Keratinocyte (primary cell): ENCODE results near the gene DPP10. TPM values are rescaled to one million over a fixed set of nuclear protein-coding genes. Genes with fewer than 3 reads are reported as not detected.

ENCODE experiments used
- DNase-seq: peaks from one replicate; pipeline ENCODE4 v3.0.0-alpha.2; 2011; ENCODE audit warnings: low read depth, missing footprints, low spot score
- FAIRE-seq: peaks from 2 replicates; lab custom pipeline; 2011; peaks lifted over from hg19 to GRCh38; lab: Jason Lieb, UNC
- H2AFZ ChIP-seq: 2 replicates; pipeline ENCODE4 v1.6.0; 2012; ENCODE audit warnings: low read length, control low read depth, inconsistent platforms; ENCODE audit not compliant: control insufficient read depth
- H3K27ac ChIP-seq: 2 replicates; pipeline ENCODE4 v1.5.1; 2011; ENCODE audit warnings: low read length; ENCODE audit not compliant: control insufficient read depth, insufficient read depth
- H3K27me3 ChIP-seq: 3 replicates; pipeline ENCODE4 v1.6.0; 2011; ENCODE audit warnings: low read length; ENCODE audit not compliant: control insufficient read depth, insufficient read depth; ENCODE audit errors: extremely low read depth
- H3K36me3 ChIP-seq, 2 experiments: 2 replicates in 1 of 2; 3 replicates in 1 of 2; pipeline ENCODE4 v1.5.1; 2011; ENCODE audit warnings: low read length in 2 of 2, mild to moderate bottlenecking in 1 of 2; ENCODE audit not compliant: control insufficient read depth in 2 of 2, insufficient read depth in 2 of 2; ENCODE audit errors: extremely low read depth in 1 of 2
- H3K4me1 ChIP-seq: 3 replicates; pipeline ENCODE4 v1.5.1; 2011; ENCODE audit warnings: low read length; ENCODE audit not compliant: control insufficient read depth, insufficient read depth; ENCODE audit errors: extremely low read depth
- H3K4me2 ChIP-seq: 3 replicates; pipeline ENCODE4 v1.6.0; 2011; ENCODE audit warnings: low read depth, low read length; ENCODE audit not compliant: control insufficient read depth, insufficient read depth; ENCODE audit errors: extremely low read depth
- H3K4me3 ChIP-seq, 3 experiments: fragments of 200-600 bp in 1 of 3; sonication (generic) in 1 of 3; 2 replicates in 2 of 3; 3 replicates in 1 of 3; pipeline ENCODE4 v1.5.1; 2011 to 2016; ENCODE audit warnings: low read length in 3 of 3, mild to moderate bottlenecking in 3 of 3, control low read depth in 2 of 3, inconsistent platforms in 1 of 3, low read depth in 1 of 3, mixed read lengths in 1 of 3, mixed run types in 1 of 3, moderate library complexity in 1 of 3; ENCODE audit not compliant: control insufficient read depth in 2 of 3, insufficient read depth in 2 of 3; ENCODE audit errors: extremely low read depth in 1 of 3
- H3K79me2 ChIP-seq: 2 replicates; pipeline ENCODE4 v1.6.0; 2012; ENCODE audit warnings: low read length; ENCODE audit not compliant: control insufficient read depth, insufficient read depth
- H3K9ac ChIP-seq: 3 replicates; pipeline ENCODE4 v1.6.0; 2011; ENCODE audit warnings: low read length; ENCODE audit not compliant: control insufficient read depth, insufficient read depth; ENCODE audit errors: extremely low read depth
- H3K9me1 ChIP-seq: 3 replicates; pipeline ENCODE4 v1.6.0; 2011; ENCODE audit warnings: low read length; ENCODE audit not compliant: control insufficient read depth, insufficient read depth; ENCODE audit errors: extremely low read depth
- H3K9me3 ChIP-seq: 2 replicates; pipeline ENCODE4 v1.5.1; 2012; ENCODE audit warnings: low read depth, low read length; ENCODE audit not compliant: control insufficient read depth
- H4K20me1 ChIP-seq: 3 replicates; pipeline ENCODE4 v1.6.0; 2011; ENCODE audit warnings: low read length; ENCODE audit not compliant: control insufficient read depth, insufficient read depth; ENCODE audit errors: extremely low read depth
- EZH2 ChIP-seq: IDR thresholded peaks from one replicate; pipeline ENCODE4 v1.6.1; 2012; ENCODE audit warnings: inconsistent platforms, mild to moderate bottlenecking, low read length, moderate library complexity
- dilution Hi-C: fragments of 300-500 bp; cut with MboI; formaldehyde crosslinking; loops from one replicate; pipeline ENCODE4 v1.7.0; 2020; ENCODE audit warnings: low sequenced_read_pairs; ENCODE audit not compliant: extremely low pct_ligation_motif_present
- polyA plus RNA-seq, 5 experiments: library from polyadenylated mRNA; depleted of rRNA in 3 of 5; stranded (reverse) in 3 of 5; stranded (forward) in 1 of 5; unstranded in 1 of 5; fragments of >200 nt; gene quantifications; 1 replicate in 1 of 5; 2 replicates in 3 of 5; 3 replicates in 1 of 5; pipeline versions ENCODE4 v1.2.1 to v1.2.3, GENCODE V29; 2011 to 2012; ENCODE audit warnings: missing spikeins in 2 of 5, low read depth in 1 of 5, low replicate concordance in 1 of 5
- TF ChIP-seq, protein P1 (sequence below), 3 experiments: IDR thresholded peaks in 1 of 3; conservative IDR thresholded peaks in 1 of 3; optimal IDR thresholded peaks in 1 of 3; 2 replicates in 2 of 3; 3 replicates in 1 of 3; pipeline versions ENCODE3 to v1.5.1; 2011; ENCODE audit warnings: low read length in 3 of 3, mild to moderate bottlenecking in 3 of 3, moderate library complexity in 2 of 3, control low read depth in 1 of 3, inconsistent platforms in 1 of 3; ENCODE audit not compliant: insufficient read depth in 2 of 3; ENCODE audit errors: extremely low read depth in 1 of 3

Gene DPP10
- polyA plus RNA-seq, 1 donor (not counting 4 experiments of a cell fraction or from before 2014, with no cell fraction given), result not detected

DNA sequence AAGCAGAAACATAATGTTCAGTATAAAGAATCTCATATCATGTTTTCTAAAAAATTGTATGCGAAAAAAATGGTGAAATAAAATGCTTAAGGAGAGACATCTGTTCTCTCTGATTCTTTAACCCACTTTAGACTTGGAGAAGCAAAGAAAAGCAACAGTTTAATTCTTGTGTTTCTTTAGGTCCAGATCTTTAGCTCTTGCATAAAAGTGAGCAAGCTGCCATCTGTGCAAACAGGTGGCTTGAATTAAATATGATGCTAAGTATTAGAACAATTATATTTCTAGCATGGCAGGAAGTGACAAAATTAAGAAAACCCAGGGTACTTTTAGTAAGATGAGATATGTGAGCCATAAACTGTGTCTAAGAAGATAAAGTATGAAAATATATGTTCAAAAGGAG, 1038.3 kb downstream of the DPP10 start:
- H3K4me2 ChIP-seq, result no peak overlapping the region

DNA sequence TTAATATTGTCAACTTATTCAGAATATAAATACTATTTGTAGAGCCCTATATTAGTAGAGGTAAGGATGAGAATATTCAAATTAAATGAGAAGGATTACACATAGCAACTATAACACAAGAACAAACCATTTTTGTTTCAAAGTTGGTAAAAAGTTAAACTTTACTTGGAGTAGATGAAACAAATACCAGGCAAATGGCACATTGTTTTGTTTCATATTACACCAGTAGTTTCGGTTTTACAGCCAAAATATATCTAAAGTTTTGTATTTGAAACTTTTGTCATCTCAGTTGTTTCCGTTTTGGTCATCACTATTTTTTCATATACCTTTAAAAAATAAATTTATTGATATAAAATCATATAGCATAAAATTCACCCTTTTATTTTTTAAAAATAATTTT, 1039.4 kb downstream of the DPP10 start:
- dilution Hi-C loops, result no loop called here
- H3K4me2 ChIP-seq, result no peak overlapping the region
- H4K20me1 ChIP-seq, result no peaks in the 10 kb centered on the region
- no peak overlapping the region for H3K9ac ChIP-seq
- TF ChIP-seq, protein P1, sequence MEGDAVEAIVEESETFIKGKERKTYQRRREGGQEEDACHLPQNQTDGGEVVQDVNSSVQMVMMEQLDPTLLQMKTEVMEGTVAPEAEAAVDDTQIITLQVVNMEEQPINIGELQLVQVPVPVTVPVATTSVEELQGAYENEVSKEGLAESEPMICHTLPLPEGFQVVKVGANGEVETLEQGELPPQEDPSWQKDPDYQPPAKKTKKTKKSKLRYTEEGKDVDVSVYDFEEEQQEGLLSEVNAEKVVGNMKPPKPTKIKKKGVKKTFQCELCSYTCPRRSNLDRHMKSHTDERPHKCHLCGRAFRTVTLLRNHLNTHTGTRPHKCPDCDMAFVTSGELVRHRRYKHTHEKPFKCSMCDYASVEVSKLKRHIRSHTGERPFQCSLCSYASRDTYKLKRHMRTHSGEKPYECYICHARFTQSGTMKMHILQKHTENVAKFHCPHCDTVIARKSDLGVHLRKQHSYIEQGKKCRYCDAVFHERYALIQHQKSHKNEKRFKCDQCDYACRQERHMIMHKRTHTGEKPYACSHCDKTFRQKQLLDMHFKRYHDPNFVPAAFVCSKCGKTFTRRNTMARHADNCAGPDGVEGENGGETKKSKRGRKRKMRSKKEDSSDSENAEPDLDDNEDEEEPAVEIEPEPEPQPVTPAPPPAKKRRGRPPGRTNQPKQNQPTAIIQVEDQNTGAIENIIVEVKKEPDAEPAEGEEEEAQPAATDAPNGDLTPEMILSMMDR (optimal IDR thresholded peaks at IDR 0.05 in 1 of 3, IDR thresholded peaks at IDR 0.05 in 1 of 3, conservative IDR thresholded peaks at IDR 0.05 in 1 of 3; ENCODE audit: extremely low read depth in 1 of 3, insufficient read depth in 2 of 3, low read length in 3 of 3), result no peak
- no peak for TF ChIP-seq EZH2
- DNase-seq (no peak), FAIRE-seq (no peak)
- no peaks in the 10 kb centered on the region for H3K79me2 ChIP-seq
- no peak overlapping the region for H2AFZ ChIP-seq
- H3K27me3 ChIP-seq, result no peaks in the 10 kb centered on the region
- H3K36me3 ChIP-seq, result no peaks in the 10 kb centered on the region
- H3K9me1 ChIP-seq, result no peaks in the 10 kb centered on the region
- no peak overlapping the region for H3K4me3 ChIP-seq
- no peaks in the 10 kb centered on the region for H3K9me3 ChIP-seq
- H3K27ac ChIP-seq, result no peak overlapping the region
- H3K4me1 ChIP-seq, result no peaks in the 10 kb centered on the region

More for the DNA sequence above, 1038.3 kb downstream of the DPP10 start:
- Histone ChIP-seq H4K20me1 (no peaks in the 10 kb centered on the region), H2AFZ (no peak overlapping the region), H3K9ac (no peak overlapping the region), H3K27me3 (no peaks in the 10 kb centered on the region), H3K9me1 (no peaks in the 10 kb centered on the region), H3K36me3 (no peaks in the 10 kb centered on the region), H3K27ac (no peak overlapping the region), H3K79me2 (no peaks in the 10 kb centered on the region), H3K4me3 (no peak overlapping the region), H3K4me1 (no peaks in the 10 kb centered on the region), H3K9me3 (no peaks in the 10 kb centered on the region)
- DNase-seq, result no peak
- TF ChIP-seq EZH2, result no peak
- TF ChIP-seq, protein P1 (optimal IDR thresholded peaks at IDR 0.05 in 1 of 3, IDR thresholded peaks at IDR 0.05 in 1 of 3, conservative IDR thresholded peaks at IDR 0.05 in 1 of 3; ENCODE audit: extremely low read depth in 1 of 3, insufficient read depth in 2 of 3, low read length in 3 of 3), result no peak
- no peak for FAIRE-seq
- dilution Hi-C loops, result no loop called here
